ENCODE measurements around the gene TMEM131L. TPM values are rescaled to one million over a fixed set of nuclear protein-coding genes. Genes with fewer than 3 reads are reported as not detected.
"Not testable (repeated sequence)": the region's sequence is repeated elsewhere in the genome, so short reads cannot be mapped to it uniquely, and the experiment has no call there.

TMEM131L gene
- total RNA-seq, 1 experiment from 2014 or later, result 61.3 TPM

DNA sequence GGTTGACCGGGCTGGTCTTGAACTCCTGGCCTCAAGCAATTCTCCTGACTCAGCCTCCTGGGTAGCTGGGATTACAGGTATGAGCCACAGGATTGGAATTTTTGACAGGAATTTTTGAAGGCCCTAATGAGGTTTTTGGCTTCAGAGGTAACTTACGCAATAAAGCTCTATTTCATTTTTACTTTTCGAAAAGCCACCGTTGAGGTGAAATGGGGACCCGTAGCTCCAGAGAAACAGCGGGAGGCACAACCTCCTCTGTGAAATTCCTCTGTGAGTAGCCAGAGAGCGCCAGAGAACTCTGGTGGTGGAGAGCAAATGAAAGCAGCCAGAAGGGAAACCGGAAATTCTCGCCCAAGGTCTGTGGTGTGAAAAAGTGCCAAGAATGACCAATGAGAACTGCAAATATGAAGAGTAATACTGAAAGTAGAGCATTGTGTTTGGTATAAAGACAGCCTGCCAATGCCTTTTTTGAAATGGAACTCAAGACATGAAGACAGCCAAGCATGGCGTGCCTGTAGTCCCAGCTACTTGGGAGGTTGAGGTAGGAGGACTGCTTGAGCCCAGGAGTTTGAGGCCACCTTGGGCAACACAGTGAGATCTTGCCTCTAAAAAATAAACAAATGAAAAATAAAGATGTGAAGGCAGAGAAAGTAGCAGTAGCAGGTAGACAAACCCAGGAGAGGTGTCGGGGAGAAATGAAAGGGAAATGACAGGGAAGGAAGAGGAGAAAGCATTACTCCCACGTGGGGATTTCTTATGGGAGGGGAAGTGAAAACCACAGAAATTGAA, 33.0 kb upstream of the TMEM131L start:
- no peak overlapping the region for H3K4me3 ChIP-seq
- peak; percentile 40 to 66 for DNase-seq

DNA sequence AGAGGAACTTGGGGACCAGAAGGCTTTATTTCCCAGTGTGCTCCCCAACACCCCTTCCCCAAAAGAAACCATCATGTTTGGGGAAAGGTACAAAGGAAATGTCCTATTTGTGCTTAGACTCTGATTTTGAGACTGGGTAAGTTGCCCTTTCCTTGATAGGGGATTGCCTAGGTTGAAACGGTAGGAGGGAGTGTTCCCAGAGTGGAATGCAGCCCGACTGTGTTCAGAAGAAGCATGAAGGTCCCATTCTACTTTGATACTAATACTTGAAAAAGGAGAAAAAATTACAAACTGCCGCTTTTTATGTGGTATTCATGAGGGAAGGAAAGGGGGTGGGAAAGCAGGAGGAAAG, 32.4 kb upstream of the TMEM131L start:
- Histone ChIP-seq H3K4me3 (no peak overlapping the region), H3K36me3 (no peaks in the 10 kb centered on the region), H3K27ac (no peak overlapping the region), H3K4me1 (no peaks in the 10 kb centered on the region), H3K9me3 (replicated peaks) (no peaks in the 10 kb centered on the region), H3K27me3 (no peaks in the 10 kb centered on the region)
- no peak for DNase-seq

More for the DNA sequence above, 33.0 kb upstream of the TMEM131L start:
- Histone ChIP-seq H3K27me3 (no peaks in the 10 kb centered on the region), H3K4me1 (no peaks in the 10 kb centered on the region), H3K27ac (no peak overlapping the region), H3K9me3 (replicated peaks) (no peaks in the 10 kb centered on the region), H3K36me3 (no peaks in the 10 kb centered on the region)

DNA sequence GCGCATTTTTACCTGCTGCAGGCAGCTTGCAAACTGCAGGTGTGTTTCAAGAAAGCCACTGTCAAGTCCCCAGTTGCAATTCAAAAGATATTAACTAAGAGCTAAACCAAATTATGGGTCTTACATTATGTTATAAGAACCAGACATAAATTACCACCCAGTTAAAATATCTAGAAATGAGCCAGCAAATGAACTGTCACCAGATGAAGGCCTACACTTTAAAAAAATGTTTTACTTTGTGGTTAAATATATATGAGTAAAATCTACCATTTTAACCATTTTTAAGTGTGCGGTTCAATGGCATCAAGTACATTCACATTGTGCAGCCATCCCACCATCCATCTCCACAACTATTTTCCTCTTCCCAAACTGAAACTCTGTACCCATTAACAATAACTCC, 32.0 kb upstream of the TMEM131L start:
- H3K4me1 ChIP-seq, result no peaks in the 10 kb centered on the region
- H3K27ac ChIP-seq, result no peak overlapping the region
- H3K27me3 ChIP-seq, result no peaks in the 10 kb centered on the region
- DNase-seq, result no peak
- no peaks in the 10 kb centered on the region for H3K9me3 ChIP-seq (replicated peaks)
- no peaks in the 10 kb centered on the region for H3K36me3 ChIP-seq
- H3K4me3 ChIP-seq, result no peak overlapping the region

GRCh38 chr4:153438916-153439756, 27.0 kb upstream of the TMEM131L start:
- no peak for DNase-seq
- H3K4me1 ChIP-seq, result no peaks in the 10 kb centered on the region
- H3K27ac ChIP-seq, result no peak overlapping the region

GRCh38 chr4:153439831-153440230, 26.3 kb upstream of the TMEM131L start:
- Histone ChIP-seq H3K27me3 (no peaks in the 10 kb centered on the region), H3K27ac (no peak overlapping the region), H3K36me3 (no peaks in the 10 kb centered on the region), H3K4me1 (no peaks in the 10 kb centered on the region), H3K4me3 (no peak overlapping the region), H3K9me3 (replicated peaks) (no peaks in the 10 kb centered on the region)
- no peak for DNase-seq

More at GRCh38 chr4:153438916-153439756, 27.0 kb upstream of the TMEM131L start:
- Histone ChIP-seq H3K9me3 (replicated peaks) (no peaks in the 10 kb centered on the region), H3K4me3 (no peak overlapping the region), H3K27me3 (no peaks in the 10 kb centered on the region), H3K36me3 (no peaks in the 10 kb centered on the region)

DNA sequence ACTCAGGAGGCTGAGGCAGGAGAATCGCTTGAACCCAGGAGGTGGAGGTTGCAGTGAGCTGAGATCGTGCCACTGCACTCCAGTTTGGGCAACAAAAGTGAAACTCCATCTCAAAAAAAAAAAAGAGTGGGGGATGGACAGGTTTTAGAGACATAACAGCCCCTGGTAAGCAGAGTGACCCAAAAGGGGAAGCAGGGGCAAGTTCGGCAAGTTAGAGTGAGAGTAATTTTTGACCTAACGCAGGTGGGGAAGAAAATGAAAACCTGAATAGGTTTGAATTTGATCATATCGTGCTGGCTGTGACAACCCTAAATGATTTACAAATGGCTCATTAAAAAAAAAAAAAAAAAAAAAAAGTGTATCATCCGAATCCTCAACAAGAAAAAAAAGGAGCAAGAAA, 25.7 kb upstream of the TMEM131L start:
- H3K27ac ChIP-seq, result no peak overlapping the region
- no peaks in the 10 kb centered on the region for H3K9me3 ChIP-seq (replicated peaks)
- H3K27me3 ChIP-seq, result no peaks in the 10 kb centered on the region
- DNase-seq, result no peak
- H3K4me3 ChIP-seq, result no peak overlapping the region
- no peaks in the 10 kb centered on the region for H3K4me1 ChIP-seq
- no peaks in the 10 kb centered on the region for H3K36me3 ChIP-seq

DNA sequence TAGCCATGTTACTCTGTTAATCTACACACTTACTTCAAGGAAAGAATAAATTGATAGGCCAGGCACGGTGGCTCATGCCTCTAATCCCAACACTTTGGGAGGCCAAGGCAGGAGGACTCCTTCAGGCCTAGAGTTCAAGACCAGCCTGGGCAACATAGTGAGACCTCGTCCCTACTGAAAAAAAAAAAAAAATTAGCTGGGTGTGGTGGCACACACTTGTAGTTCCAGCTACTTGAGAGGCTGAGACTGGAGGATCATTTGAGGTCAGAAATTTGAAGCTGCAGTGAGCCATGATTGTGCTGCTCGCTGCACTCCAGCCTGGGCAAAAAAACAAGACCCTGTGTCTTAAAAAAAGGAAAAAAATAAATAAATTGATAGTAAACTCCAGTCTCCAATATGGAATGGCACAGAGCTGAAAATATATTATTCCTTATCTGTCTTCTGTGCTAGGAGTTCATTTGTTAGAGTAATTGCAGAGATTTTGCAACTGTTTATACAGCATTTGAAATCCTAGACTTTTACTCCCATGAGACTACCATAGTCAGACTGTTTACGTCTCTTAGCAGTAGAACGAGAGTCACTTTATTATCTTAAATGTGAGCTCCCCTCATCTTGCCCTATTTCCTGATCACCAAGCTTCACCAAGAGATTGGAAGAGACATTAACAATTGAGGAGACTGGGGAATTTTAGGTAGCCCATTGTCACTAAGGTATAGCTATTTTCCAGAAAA, 18.8 kb upstream of the TMEM131L start:
- Histone ChIP-seq H3K36me3 (no peaks in the 10 kb centered on the region), H3K27me3 (no peaks in the 10 kb centered on the region), H3K4me3 (peak overlapping the region; percentile 55), H3K27ac (peak overlapping the region; percentile 77), H3K9me3 (replicated peaks) (no peaks in the 10 kb centered on the region), H3K4me1 (peaks cover 11% of the 10 kb centered on the region)
- DNase-seq, result peak in 1 of 2 experiments; percentile 40

DNA sequence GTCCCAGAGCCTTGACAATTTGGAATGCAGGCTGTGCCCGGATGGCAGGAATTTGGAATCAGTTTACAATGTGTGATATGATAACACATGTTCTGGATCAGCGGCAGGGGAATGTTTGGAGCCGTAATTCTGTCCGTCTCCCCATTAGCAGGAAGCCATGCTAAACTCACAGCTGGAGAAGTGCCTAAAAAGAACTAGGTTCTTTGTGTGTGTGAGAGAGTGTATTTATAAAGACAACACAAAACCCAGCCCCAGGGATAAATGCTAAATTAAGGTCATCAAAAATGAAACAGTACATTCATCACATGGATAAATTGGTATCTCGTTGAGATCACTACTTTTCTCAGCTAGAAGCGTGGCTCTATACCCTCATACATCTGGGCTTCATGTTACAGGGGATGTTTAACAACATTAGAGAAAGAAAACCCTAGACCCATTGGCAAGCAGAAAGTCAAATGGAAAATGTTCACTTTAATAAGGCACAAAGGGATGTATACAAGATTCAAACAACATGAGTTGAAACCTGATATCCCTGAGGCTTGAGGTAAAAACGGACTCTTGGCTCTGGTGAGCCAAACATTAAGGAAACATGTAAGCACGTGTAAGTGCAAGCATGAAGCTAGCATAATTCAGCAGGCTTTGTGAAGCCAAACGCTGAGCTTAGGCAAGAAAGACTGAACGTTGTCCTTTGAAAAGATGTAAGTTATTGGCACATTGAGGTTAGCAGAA, 18.0 kb upstream of the TMEM131L start:
- H3K27ac ChIP-seq, result peak overlapping the region; percentile 77

GRCh38 chr4:153449338-153449737, 16.8 kb upstream of the TMEM131L start:
- no peaks in the 10 kb centered on the region for H3K9me3 ChIP-seq (replicated peaks)

More for the DNA sequence above, 18.0 kb upstream of the TMEM131L start:
- peak overlapping the region; percentile 55 for H3K4me3 ChIP-seq
- no peaks in the 10 kb centered on the region for H3K9me3 ChIP-seq (replicated peaks)
- peaks cover 11% of the 10 kb centered on the region for H3K4me1 ChIP-seq
- H3K27me3 ChIP-seq, result no peaks in the 10 kb centered on the region
- H3K36me3 ChIP-seq, result no peaks in the 10 kb centered on the region
- DNase-seq, result peak; percentile 43 to 60

DNA sequence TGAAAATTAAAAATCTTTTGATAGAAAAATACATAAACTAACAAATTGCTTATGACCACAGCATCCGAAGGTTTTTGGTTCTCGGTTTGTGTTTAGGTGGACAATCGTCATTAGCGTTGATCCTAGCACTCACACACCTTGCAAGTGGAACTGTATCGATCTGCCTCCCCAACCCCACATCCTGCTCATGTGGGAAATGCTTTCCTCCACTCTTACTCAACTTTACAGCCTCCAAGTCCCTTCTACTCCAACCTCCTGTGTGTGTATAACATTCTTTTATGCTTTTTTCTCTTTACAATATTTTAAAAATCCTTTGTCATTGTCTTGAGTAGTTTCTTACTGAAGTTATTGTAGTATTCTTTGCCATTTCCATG, 15.6 kb upstream of the TMEM131L start:
- no peaks in the 10 kb centered on the region for H3K27me3 ChIP-seq
- H3K4me1 ChIP-seq, result peaks cover 11% of the 10 kb centered on the region
- no peaks in the 10 kb centered on the region for H3K36me3 ChIP-seq
- no peak overlapping the region for H3K27ac ChIP-seq
- DNase-seq, result no peak
- no peaks in the 10 kb centered on the region for H3K9me3 ChIP-seq (replicated peaks)
- no peak overlapping the region for H3K4me3 ChIP-seq

More at GRCh38 chr4:153449338-153449737, 16.8 kb upstream of the TMEM131L start:
- Histone ChIP-seq H3K36me3 (no peaks in the 10 kb centered on the region), H3K4me3 (no peak overlapping the region), H3K4me1 (peaks cover 11% of the 10 kb centered on the region), H3K27ac (no peak overlapping the region), H3K27me3 (no peaks in the 10 kb centered on the region)
- DNase-seq, result no peak

DNA sequence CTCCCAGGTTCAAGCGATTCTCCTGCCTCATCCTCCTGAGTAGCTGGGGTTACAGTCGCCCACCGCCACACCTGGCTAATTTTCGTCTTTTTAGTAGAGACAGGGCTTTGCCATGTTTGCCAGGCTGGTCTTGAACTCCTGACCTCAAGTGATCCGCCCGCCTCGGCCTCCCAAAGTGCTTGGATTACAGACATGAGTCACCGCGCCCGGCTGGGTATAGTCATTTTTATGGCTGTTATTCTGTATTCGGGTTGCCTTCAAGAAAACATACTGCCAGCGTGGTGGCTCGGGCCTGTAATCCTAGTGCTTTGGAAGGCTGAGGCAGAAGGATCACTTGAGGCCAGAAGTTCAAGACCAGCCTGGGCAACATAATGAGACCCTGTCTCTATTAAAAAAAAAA, 15.0 kb upstream of the TMEM131L start:
- not testable (repeated sequence) for H3K27ac ChIP-seq; H3K9me3 ChIP-seq (replicated peaks); H3K36me3 ChIP-seq; DNase-seq; H3K4me3 ChIP-seq; H3K27me3 ChIP-seq
- peaks cover 11% of the 10 kb centered on the region for H3K4me1 ChIP-seq

DNA sequence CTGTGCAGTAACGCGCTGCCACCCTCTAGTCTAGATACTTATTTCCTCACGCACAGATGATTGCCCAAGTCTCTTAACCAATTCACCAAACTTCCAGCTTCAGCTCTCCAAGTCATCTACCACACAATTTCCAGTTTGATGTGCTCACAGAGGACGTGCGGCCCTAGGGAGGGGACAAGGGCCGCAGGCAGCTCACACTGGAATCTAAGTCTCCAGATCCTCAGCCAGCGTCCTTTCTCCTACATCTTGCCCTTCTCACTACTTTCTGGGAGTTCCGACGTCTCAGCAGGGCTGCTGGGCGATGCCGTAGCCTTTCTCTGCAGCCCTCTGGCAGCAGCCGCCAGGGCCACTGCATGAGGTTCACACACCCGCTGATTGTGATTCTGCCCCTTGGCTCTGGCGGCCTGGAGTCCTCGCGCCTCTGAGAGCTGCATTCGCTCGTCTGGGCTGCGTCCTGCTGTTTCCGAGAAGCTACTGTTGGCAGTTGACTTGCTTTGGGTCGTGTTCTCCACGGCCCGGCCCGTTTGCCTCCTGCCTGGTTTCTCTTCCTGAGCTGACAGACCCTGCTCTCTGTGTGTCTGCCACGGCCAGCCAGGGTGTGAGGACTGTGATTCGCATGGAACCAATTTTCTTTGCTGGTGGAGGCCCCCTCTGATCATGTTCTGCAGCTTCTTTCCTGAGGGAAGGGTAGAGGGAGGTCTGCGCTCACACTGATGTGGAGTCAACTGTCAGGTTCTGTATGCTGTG, 14.1 kb upstream of the TMEM131L start:
- Histone ChIP-seq H3K4me3 (no peak overlapping the region), H3K27me3 (no peaks in the 10 kb centered on the region), H3K36me3 (no peaks in the 10 kb centered on the region), H3K27ac (no peak overlapping the region), H3K4me1 (peaks cover 11% of the 10 kb centered on the region), H3K9me3 (replicated peaks) (no peaks in the 10 kb centered on the region)
- DNase-seq, result no peak

DNA sequence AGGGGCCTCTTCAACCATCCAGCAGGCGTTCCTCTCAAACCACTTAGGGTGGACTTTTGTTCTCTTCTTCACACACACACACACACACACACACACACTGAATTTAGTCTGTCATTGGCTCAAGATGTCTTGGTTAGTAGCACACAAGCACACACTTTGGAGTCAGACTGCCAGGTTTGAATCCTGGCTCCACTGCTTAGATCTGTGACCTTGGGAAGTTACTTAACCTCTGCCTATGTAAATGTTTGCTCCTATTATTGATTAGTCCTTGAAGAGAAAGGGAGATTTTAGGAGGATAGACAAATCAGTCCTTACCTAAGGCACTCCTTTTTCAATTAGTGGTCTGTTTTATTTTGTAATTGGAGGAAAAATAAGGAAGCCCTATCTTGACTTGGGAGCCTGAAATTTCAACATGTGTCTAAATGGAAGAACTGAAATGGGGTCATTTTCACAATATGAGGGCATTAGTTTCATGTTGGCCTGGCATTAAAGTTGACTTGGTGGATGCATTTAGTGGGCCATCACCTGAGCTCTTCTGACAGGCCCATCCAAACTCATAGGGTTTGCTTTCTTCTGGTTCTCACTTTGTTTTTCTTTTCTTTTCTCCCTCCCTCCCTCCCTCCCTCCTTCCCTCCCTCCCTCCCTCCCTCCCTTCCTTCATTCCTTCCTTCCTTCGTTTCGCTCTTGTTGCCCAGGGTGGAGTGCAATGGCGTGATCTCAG, 13.3 kb upstream of the TMEM131L start:
- DNase-seq, result no peak

More for the DNA sequence above, 13.3 kb upstream of the TMEM131L start:
- H3K27ac ChIP-seq, result no peak overlapping the region
- no peaks in the 10 kb centered on the region for H3K27me3 ChIP-seq
- H3K9me3 ChIP-seq (replicated peaks), result no peaks in the 10 kb centered on the region
- peaks cover 5% of the 10 kb centered on the region; the same call in 1 of the 2 replicates for H3K4me1 ChIP-seq
- no peaks in the 10 kb centered on the region for H3K36me3 ChIP-seq
- no peak overlapping the region for H3K4me3 ChIP-seq

Data from SJCRH30 (cell line).